NCI-H1417 (cell line): ENCODE results near the gene ASIC2.

Experiments
- DNase-seq, 3 experiments: peaks; one replicate each; lab custom pipeline; 2025; lab: John Stamatoyannopoulos, UW

Gene ASIC2

DNA sequence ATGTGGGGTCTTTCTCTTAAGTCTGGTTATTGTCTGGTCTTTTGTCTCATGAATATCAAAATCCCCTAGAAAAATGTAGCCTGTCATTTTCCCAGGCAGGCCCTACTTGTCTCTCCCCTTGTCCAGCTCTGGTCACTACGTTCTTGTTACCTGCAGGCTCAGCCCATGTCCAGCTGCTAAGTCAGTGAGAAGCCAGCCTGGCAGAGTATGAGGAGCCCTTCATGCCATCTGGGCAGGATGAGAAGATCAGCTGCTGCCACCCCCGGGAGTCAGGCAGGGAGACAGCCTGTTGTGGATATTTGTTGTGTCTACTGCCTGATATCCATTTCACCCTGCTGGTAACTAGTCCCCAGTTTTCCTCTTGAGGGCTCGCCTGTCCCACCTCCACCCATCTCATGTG, 88.9 kb downstream of the ASIC2 start:
- DNase-seq, result no peak

DNA sequence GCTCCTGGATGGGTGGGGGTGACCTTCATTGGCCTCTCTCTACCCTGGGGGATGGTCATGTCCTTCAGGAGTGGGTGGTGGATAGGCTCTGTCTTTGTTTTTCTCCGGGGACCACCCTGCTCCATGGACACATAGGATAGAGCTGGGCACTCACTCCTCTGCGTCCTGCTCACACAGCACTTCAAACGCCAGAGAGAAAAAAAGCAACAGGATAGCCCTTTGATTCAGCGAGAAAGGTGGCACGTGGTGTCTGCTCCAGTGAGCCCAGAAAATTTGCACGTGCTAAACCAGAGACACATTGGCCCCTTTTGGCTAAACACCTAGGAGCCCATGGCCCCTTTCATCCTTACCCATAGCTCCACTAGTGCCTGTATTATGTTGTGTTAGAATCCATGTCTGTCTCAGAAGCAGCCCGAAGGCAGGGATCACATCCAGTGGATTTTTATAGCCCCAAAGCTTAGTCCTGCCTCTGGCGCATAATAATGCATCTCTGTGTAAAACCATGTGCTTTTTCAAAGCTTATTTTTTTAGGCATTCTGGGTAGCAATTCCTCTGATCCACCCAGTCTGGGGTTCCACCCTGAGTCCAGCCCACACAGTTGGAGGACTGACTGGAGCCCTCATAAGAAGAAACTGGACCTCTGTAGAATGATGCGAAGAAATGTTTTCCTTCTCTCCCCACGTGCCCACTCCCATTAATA, 90.1 kb downstream of the ASIC2 start:
- DNase-seq, result no peak

DNA sequence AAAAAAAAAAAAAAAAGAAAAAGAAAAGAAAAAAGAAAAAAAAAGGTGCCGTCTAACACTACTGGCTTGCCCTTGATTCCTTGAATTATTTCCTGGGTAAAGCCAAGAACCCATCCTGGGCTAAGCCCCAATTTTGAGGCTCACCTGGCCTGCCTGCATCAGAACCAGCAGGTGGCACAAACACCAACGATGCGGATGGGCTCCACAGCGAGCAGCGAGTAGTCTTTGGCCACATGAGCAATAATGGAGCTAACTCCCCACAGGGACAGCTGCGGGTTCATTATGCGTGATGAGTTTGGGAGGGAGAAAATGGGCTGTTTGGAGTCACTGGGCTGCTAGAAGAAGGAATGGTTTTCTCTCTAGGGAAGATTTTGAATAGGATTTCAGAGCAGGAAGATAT, 91.1 kb downstream of the ASIC2 start:
- peak in 1 of 3 experiments; percentile 63 for DNase-seq

DNA sequence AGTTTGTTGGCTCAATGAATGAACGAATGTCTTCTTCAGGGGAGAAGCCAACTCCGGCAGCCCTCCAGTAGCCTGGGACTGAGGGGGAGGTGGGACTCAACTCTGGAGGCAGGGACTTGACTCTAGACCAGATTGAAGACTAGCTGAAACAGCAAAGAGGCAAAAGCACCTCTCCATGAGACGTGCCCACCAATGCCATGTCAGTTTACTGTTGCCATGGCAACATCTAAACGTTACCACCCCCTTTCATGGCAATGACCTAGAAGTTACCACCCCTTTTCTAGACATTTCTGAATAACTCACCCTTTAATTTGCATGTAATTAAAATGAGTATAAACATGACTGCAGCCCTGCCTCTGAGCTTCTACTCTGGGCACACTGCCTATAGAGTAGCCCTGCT, 91.8 kb downstream of the ASIC2 start:
- DNase-seq, result no peak

DNA sequence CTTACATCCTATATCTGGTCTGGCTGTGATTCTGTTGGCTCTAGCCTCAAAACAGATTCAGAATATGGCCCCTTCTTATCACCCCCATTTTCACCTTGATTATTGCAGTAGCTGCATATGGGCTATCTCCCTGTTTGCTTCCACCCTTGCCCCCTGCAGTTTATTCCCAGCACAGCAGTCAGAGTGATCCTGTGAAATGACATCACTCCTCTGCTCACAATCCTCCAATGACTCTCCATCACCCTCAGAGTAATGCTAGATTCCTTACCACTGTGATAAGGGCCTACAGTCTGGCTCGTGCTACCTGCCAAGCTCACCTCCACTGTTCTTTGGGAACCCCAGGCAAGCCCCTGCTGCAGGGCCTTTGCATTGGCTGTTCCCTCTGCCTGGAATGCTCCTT, 92.5 kb downstream of the ASIC2 start:
- peak in 1 of 3 experiments; percentile 26 for DNase-seq

DNA sequence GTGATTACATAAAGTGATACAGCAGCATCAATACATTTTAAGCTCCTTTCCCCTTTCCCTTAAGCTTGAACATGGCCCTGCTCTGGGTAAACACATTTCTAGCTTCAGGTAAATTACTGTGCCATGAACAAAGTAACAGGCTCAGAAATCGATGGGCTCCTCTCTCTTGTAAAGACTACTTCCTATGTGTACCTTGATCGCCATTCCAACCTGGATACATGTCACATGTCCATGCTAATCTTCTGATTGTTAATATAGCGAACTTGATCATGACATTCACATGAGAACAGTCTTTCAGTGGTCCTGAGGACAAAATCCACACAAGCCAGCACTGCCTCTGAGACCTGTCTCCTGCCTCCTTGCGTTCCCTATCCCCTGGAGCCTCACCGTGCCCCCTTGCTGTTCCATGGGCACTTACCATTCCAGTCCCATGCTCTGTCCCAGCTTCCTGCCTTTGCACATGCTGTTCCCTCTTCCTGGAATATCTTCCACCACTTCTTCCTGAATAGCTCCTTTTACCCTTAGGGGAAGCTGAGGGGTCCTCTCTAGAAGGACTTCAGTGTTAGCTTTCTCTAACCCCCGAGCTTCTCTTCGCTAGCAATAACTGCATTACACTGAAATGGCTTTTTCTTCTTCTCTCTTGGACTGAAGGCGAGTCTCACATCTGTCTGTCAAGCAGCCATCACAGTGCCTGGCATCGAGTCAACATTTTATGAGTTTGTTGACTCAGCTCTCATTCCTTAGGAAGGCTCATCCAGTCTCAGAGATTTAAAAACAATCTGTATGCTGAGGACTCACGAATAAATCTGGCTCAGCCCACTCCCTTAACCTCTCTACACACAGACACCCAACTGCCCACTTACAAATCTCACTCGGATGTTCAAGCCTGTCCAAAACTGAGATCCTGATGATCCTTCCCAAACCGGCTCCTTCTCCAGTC, 93.3 kb downstream of the ASIC2 start:
- peak in 1 of 3 experiments; percentile 63 for DNase-seq

DNA sequence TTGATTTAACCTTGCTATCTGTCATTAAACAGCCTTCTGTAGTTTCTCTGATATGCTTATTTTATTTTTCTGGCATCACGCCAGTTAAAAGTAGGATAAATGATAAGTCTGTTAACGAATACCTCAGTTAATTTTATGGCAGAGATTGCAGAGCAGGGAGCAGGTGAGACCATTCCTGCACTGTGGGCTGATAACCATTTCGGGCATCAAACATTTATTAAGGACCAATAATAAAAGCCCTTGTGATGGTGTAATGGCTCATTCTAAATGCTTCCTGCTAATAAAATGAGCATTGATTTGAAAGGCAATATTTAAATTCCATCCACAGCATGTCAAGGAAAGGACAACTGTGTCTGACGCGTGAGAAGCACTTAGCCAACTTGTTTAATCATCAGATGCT, 94.1 kb downstream of the ASIC2 start:
- DNase-seq, result peak in 1 of 3 experiments; percentile 5

DNA sequence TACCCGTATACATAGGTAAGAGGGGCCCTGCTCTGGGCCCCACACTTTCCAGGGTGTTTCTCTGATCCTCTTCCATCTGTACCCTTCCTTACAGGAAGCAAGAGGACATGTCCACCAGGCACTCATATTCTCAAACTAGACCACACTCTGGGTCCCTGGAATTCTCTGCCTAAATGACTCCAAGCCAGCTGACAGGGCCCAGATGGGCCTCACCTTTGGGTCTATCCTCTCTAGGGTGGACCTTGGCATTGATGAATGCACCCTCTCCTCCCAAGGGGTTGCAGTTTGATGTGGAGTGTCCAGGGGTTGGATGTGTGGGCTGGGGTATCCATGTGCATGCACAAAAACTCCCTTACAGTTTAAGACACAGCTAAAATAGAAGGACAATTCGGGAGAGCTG, 95.8 kb downstream of the ASIC2 start:
- DNase-seq, result no peak

DNA sequence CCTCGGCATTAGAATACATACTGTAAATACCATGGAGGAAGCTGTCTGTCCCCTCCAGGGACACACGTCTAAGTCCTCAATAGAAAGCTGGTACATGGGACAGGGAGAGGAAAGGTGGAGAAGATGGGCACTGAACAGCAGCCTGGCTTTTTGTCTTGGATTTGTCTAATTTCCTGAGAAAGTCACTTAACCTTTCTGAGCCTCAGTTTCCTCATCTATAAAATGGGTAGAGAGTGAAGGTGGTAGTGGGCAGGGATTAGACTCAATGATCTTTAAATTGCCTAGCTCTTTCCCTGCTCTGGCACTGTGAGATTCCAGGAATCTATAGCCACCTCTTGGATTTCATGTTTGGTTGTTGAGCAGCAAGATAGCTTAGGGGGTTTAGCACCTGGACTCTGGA, 96.2 kb downstream of the ASIC2 start:
- DNase-seq, result no peak

DNA sequence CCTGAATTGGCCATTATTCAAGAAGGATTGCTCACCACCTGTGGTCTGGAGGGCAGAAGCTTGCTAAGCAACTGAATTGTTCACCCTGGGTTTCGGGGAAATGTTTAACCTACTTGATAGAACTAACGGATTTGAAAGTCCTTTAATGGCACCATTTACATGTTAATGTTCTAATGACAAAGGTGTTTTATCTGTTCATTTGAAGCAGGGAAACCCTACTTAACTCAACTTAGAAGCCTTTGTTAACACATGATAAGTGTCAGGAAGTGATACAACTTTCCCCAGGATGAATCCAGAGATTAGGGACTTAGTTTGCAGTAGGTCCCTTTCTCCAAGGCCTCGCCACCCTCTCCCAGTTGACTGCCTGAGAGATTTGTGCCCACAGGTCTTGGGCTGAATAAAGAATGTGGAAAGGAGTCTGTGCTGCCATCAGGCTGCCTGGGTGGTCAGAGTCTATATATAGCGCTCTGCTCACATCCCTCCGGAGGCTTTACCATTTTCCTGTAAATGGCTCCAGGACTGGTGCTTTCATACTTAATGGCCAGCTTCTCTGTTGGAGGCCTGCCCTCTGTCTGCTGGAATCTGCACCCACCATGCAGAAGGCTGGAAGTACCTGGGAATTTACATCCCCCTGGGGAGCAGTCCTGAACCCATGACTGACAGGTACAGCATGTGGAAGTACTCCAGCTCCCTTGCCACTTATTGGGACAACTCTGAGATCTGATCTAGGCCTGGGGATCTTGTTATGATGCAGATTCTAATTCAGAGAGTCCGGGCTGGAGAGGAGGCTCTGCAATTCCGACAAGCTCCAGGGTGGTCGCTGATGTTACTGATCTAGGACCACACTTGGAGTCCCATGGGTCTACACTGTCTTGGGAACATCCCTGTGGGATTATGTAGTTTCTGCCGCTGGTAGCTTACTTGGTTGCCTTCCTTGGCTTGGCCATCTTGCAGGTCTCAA, 99.9 kb downstream of the ASIC2 start:
- DNase-seq, result no peak

DNA sequence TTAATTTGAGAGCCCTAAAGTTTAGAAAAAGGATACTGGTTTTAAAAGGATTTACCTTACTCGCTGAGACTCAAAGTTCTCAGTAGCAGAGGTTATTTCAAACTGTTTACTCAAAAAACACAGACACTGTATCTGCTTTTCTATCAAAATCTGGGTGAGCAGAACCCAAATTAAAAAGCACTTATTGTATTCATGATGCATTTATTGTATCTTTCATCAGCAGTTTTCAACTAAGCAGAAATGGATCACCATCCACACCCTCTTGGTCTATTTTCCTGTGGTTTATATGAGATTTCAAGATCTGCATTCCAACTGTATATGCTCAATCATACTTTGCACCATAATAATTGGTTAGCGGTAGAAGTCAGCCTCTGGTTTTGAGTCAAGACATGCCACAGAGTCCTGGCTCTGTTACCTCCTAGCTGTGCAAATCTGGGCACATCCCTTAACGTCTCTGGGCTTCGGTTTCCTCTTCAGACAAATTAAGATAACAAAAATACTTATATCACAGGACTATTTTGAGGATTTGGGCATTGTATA, 109.5 kb downstream of the ASIC2 start:
- no peak for DNase-seq

DNA sequence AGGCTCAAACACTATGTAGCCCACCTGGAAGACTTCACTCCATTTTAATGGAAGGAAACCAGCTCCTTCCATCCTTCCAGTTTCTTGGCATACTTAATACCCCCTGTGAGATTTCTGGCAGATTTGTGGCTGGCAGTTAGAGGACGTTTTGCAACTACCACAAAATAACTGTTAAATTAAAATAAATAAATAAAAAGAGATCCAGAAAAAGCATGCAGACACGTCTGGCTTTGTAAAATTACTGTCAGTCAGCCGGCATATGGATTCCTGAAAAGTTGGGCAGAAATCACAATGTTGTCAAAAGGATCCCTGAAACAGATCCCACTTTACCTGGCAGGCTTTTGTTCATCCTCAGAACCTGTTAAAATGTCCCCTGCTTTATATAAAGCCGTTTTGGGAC, 113.9 kb downstream of the ASIC2 start:
- DNase-seq, result no peak

DNA sequence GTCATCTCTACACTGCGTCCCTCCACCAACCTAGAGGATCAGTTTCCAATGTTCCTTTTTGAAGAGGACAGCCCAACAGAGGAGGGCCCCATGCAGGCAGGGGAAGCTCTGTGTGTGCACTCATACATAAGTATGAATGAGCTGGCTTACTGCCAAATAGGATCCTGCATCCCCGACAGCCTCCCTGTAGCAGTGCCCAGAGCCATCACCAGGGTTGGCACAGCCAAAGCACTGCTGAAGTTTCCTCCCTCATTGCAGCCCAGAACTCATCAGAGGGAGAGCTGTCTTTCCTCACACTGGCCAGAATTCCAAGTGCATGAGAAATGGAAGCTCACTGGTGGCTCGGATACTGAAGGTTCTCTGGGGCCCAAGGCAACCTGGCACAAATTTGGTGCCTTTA, 114.4 kb downstream of the ASIC2 start:
- peak in 1 of 3 experiments; percentile 15 for DNase-seq

DNA sequence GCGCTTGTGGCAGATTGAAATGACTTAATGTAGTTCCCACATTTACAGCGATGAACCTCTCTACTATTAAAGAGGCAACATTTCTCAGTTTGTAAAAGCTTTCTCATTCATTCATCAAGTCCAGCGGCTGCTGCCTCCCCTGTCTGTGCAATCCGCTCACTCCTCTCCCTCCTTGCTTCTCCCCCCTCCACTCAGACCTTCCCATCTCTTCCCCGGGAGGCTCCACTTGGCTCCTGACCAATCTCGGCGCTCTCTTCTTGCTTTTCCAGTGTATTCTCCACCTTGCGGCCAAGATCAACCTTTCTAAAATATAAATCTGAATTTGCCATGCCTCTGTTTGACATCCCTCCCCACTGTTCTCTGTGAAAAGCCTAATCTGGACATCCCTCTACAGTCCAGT, 117.5 kb downstream of the ASIC2 start:
- peak in 1 of 3 experiments; percentile 22 for DNase-seq

DNA sequence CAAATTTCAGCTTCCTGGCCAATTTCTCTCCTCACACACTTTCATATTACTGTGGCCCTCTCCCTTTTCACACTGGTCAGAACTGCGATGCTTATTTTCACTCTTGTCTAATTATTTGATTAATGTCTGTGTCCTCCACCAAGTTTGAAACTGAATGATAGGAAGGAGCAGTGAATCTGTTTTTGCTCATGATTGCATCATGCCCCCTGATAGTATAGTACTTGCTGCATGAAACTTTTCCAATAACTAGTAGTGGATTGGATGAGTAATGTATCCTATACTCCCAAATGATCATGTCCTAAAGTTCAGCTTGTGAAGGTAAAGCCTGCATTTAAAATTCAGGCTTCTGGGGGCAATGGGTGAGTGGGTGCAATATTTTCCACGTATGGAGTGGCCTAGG, 121.2 kb downstream of the ASIC2 start:
- no peak for DNase-seq

DNA sequence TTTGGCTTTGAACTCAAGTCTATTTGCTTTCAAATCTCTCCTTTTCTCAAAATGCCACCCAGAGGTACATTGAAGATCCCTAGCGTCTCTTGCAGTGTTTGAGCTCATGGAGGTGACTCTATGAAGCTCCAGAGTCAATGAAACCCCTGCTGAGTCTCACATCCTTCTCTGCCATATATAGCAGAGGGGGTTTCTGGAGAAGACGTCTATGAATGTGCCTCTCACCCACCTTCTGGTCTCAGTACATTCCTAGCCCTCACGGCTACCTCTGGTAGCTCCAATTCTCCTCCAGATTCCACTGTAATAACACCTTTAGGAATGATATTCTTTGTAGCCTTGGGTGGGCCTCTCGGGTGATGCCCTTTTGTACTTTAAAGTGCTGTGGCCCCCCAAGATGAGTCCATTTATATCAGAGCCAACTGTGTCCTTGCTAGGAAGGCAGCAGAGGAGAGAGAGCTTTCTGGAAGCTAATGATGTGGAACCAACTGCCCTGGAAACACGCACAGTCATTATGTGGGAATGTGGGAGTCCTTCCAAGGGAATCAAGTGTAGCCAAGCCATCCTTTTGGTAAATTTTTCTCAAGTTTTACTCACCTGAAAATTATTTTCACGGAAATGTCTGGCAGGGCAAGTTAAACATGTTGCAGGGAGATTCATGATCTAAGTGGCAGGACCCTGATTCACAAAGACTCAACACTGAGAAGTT, 123.4 kb downstream of the ASIC2 start:
- peak in 1 of 3 experiments; percentile 26 for DNase-seq

DNA sequence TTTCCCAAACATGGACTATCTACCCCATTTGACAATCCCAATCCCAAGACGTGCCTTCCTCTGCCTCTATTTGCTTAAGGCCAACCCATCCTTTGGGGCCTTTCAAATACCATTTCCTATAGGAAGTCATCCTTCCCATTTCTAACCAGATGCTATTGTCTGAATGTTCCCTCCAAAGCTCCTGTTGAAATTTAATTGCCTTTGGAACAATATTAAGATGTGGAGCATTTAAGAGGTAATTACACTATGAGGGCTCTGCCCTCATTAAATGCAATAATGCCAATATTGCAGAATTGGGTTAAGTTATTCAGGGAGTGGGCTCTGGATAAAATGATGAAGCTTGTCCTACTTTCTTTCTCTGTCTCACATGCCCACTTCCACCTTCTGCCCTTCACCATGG, 125.4 kb downstream of the ASIC2 start:
- DNase-seq, result no peak

DNA sequence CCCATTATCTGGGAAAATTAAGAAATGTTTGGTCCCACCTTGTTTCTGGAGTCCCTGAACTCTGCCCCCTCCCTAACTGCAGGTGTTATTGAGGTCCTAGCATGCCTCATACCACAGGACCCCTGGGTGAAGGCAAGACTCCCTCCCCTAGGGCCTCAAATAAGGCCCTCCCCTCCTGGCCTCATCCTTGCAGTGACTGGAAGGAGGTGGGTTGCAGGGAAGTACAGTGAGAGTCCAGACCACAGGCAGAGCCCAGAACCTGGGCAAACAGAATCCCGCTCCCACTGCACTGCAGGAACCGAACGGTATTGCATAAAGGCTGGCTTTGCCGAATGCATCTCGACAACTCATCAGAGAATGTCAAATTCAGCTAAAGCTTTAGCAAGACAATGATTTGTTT, 126.6 kb downstream of the ASIC2 start:
- no peak for DNase-seq

DNA sequence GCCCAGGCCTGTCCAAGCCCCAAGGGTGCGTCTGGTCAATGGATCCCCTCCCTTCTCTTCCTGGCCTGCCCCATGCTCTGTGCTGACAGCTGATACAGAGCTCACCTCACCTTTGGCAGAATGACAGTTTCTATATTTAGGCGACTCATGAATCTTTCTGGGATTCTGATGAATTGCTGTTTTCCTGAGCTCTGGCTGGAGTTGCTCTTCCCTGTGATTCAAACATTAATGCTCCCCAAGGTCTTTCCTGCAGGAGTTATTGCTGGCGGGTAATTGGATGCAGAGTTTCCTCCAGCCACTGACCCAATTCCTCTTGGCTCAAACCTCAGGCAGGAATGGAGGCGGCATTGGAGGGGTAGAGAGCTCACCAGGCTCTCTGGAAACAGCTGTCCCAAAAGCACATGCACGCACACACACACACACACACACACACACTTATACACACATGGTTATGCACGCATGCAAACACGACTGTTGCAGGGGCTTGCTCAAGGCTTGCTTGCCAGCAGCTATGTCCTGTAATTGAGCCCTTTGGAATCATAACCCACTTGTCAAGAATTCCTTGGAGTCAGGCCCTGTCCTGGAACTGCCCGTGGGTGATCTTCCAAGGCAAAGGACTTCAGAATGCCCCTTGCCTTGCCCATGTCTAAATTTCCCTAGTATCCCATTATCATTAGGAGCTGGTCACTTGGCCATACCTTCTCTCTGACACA, 128.8 kb downstream of the ASIC2 start:
- DNase-seq, result peak in 1 of 3 experiments; percentile 67

DNA sequence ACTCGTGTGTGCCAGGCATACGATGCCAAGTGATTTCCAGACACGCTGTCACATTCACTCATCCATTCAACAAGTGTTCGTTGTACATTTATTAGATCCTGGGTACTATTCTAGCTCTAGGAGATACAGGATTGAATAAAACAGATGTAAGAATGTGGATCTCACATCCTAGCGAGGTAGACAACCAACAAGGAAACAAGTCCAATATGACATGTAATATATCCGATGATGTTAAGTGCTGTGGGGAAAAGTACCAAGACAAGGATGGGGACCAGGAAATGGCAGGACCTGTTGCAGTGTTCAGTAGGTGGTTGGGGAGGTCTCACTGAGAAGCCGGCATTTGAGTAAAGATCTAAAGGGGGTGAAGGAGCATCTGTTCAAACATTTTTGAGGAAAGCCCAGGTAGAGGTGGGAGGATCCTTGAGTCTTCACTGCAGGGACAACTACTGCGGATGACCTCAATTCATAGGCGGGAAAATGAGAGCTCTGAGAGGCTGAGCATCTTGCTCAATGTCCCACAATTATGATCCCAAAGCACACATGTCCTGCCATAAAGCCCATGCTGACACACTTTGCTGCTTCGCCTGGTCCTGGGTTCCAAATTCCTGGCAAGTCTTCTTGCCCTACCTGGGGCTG, 129.4 kb downstream of the ASIC2 start:
- DNase-seq, result no peak
